ENCODE data around the gene PRRC2A.

PRRC2A gene

DNA sequence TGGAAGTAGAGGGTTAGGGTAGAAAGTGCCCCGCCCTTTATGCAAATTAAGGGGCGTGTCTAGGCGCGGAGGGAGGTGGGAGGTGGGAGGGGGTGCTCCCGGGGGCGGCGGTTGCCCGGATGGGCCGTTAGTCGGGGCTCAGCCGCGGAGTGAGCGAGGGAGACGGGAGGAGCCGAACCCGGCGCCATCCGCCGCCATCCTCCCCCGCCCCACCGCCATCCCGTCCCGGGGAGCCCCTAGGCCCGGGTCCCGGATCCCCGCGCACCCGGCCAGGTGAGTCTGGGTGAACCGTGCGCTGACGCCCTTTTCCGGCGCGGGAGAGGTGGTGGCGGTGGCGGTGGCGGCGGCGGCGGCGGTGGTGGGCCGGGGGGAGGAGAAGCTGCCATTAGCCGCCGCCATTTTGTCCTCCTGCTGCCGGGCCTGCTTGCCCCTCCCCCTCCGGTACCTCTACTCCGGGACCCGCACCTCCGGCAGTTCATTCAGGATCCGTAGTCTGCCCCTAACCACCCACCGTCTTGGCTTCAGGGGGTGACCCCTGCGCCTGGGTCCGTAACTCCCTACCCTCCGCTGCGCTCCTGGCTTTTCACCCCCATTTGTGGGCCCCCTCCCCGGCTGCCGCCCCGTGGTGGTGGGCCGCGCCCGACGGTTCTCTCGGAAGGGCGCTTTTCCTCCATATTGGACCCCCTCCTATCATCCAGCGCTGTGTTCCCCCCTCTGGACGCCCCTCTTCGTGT lies at the start of gene PRRC2A:
TSS of gene PRRC2A (plus strand) at position 130 of the 734 bp plus-strand sequence. CDS start 2,075 bp downstream, outside the sequence.
- peak in 1 of 2 experiments; percentile 99 for DNase-seq (ENCODE audit: low read depth in 2 of 2)

DNA sequence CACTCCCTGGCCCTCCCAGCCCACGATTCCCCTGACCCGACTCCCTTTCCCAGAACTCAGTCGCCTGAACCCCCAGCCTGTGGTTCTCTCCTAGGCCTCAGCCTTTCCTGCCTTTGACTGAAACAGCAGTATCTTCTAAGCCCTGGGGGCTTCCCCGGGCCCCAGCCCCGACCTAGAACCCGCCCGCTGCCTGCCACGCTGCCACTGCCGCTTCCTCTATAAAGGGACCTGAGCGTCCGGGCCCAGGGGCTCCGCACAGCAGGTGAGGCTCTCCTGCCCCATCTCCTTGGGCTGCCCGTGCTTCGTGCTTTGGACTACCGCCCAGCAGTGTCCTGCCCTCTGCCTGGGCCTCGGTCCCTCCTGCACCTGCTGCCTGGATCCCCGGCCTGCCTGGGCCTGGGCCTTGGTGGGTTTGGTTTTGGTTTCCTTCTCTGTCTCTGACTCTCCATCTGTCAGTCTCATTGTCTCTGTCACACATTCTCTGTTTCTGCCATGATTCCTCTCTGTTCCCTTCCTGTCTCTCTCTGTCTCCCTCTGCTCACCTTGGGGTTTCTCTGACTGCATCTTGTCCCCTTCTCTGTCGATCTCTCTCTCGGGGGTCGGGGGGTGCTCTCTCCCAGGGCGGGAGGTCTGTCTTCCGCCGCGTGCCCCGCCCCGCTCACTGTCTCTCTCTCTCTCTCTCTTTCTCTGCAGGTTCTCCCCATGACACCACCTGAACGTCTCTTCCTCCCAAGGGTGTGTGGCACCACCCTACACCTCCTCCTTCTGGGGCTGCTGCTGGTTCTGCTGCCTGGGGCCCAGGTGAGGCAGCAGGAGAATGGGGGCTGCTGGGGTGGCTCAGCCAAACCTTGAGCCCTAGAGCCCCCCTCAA lies 48.2 kb upstream of the PRRC2A start, which contains the start of gene LTA:
TSS of gene LTA (plus strand) at position 249 of the 871 bp plus-strand sequence. CDS start at position 703, 454 bp downstream.
- no peak for DNase-seq (ENCODE audit: low read depth in 2 of 2)

- DNase-seq (ENCODE audit: low read depth in 2 of 2), result no peak
Measured at GRCh38 chr6:31573239-31574105, 47.0 kb upstream of the PRRC2A start.

DNA sequence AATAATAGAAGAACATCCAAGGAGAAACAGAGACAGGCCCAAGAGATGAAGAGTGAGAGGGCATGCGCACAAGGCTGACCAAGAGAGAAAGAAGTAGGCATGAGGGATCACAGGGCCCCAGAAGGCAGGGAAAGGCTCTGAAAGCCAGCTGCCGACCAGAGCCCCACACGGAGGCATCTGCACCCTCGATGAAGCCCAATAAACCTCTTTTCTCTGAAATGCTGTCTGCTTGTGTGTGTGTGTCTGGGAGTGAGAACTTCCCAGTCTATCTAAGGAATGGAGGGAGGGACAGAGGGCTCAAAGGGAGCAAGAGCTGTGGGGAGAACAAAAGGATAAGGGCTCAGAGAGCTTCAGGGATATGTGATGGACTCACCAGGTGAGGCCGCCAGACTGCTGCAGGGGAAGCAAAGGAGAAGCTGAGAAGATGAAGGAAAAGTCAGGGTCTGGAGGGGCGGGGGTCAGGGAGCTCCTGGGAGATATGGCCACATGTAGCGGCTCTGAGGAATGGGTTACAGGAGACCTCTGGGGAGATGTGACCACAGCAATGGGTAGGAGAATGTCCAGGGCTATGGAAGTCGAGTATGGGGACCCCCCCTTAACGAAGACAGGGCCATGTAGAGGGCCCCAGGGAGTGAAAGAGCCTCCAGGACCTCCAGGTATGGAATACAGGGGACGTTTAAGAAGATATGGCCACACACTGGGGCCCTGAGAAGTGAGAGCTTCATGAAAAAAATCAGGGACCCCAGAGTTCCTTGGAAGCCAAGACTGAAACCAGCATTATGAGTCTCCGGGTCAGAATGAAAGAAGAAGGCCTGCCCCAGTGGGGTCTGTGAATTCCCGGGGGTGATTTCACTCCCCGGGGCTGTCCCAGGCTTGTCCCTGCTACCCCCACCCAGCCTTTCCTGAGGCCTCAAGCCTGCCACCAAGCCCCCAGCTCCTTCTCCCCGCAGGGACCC lies 46.1 kb upstream of the PRRC2A start:
- DNase-seq (ENCODE audit: low read depth in 2 of 2), result no peak

GRCh38 chr6:31575335-31575901 lies 45.1 kb upstream of the PRRC2A start, which contains the start of gene TNF:
Gene TNF (plus strand): TSS chr6:31575565. CDS start chr6:31575742, 177 bp downstream.
- DNase-seq (ENCODE audit: low read depth in 2 of 2), result no peak

GRCh38 chr6:31575952-31576685 lies 44.4 kb upstream of the PRRC2A start:
- no peak for DNase-seq (ENCODE audit: low read depth in 2 of 2)

- no peak for DNase-seq (ENCODE audit: low read depth in 2 of 2)
Measured at GRCh38 chr6:31576897-31577578, 43.5 kb upstream of the PRRC2A start.

GRCh38 chr6:31577579-31577966 lies 42.9 kb upstream of the PRRC2A start:
- DNase-seq (ENCODE audit: low read depth in 2 of 2), result no peak

- DNase-seq (ENCODE audit: low read depth in 2 of 2), result no peak
Measured at GRCh38 chr6:31578184-31579118, 42.1 kb upstream of the PRRC2A start.

DNA sequence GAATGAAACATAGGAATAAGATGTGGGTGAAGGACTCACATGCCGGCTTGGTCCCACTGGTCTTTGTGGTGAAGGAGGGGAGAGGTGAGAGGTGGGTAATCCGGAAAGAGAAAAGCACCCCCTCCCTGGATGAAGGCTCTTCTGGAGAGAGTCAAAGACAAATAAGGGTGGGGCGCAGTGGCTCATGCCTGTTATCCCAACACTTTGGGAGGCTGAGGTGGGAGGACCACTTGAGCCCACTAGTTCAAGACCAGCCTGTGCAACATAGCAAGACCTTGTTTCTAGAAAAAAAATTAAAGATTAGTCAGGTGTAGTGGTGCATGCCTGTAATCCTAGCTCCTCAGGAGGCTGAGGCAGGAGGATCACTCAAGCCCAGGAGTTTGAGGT lies 41.4 kb upstream of the PRRC2A start:
- no peak for DNase-seq (ENCODE audit: low read depth in 2 of 2)

DNA sequence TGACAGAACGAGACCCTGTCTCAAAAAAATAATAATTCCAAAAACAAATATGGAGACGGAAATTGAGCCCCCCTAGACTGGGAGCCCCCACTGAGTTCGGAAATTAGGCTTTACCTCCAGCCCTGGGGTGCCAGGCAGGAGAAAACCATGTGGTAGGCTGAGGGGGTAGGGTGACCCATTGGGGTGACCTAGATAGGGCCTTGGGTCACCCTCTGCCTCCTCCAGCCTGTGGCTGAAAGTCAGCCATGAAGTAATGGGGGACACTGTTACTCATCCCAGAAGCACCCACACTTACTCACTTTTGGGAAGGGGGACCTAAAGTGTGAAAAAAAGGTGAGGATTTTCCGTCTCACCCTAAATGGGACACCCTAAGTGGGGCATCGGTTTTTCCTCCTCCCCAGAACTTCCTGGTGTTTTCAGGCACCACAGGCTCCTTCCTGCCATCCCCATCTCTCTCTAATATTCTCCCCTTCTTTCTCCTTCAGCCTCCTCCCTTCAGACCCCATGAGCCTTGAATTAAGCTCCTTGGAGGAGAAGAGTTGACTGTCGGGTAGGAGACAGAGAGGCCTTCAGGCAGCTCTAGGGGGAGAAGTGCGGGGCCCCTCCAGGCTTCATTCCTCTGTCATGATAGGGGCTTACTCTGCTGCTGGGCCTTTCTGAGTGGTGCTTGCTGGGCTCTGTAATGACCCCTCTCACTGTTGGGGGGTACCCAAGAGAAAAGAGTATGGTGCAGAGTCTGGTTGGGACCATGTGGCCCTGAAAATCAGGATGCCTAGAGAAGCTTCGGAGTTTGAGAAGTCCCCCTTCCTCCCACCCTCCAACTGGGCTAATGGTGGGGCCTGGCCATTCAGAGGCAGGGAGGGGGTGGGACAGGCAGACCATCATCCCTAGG lies 40.7 kb upstream of the PRRC2A start:
- no peak for DNase-seq (ENCODE audit: low read depth in 2 of 2)

GRCh38 chr6:31580438-31580740 lies 40.1 kb upstream of the PRRC2A start:
- DNase-seq (ENCODE audit: low read depth in 2 of 2), result no peak

- peak; percentile 50 to 57 for DNase-seq (ENCODE audit: low read depth in 2 of 2)
Measured at GRCh38 chr6:31580807-31581433, 39.6 kb upstream of the PRRC2A start.

DNA sequence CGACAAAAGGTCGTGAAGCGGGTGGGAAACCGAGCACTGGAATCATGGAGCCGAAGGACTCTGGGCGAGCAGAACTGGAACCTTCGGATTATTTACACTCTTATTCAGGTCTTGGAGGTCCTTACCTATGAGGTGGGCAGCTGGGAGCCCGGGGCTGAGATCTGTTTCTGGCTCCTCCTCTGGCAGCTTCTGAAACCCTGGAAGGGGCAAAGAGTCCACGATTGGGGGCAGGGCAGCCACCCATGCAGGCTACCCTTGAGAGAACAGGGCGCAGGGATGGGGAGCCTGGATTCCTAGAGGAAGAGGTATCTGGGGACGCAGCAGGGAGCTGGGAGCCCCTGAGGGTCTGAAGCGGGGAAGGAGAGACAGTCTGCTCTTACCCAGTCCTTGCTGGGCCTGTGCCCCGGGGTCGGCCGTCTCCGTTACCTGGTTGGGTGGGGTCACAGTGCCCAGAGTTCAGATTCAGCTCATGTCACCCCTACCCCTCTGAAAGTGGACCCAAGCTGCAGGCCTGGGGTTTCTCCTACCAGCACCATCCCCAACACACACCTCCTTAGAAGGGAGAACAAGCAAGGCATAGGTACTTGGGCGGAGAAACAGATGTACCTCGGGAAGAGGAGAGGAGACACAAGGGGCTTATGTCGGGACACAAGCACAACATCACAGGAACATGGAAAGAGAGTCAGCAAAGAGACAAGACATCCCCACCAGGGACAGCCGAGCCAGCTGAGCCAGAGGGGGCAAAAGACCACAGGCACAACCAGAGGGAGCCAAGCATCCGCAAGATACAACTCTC lies 38.9 kb upstream of the PRRC2A start:
- DNase-seq (ENCODE audit: low read depth in 2 of 2), result no peak

GRCh38 chr6:31582230-31582643 lies 38.3 kb upstream of the PRRC2A start, which contains the start of gene LTB:
Gene LTB (minus strand): TSS chr6:31582424. CDS start chr6:31582417, 7 bp downstream.
- DNase-seq (ENCODE audit: low read depth in 2 of 2), result no peak

Data from fibroblast of skin of left quadriceps (primary cell).